ENCODE measurements around the gene IRF2BPL. TPM values are rescaled to one million over a fixed set of nuclear protein-coding genes. Genes with fewer than 3 reads are reported as not detected.

IRF2BPL gene
- total RNA-seq, 1 experiment from 2014 or later = 31.9 TPM

- no peak for DNase-seq (ENCODE audit: low spot score)
These were observed 16.2 kb downstream of the IRF2BPL start for GRCh38 chr14:77012193-77012765.

- DNase-seq (ENCODE audit: low spot score) = no peak
These were observed 17.3 kb downstream of the IRF2BPL start for GRCh38 chr14:77011245-77011644.

GRCh38 chr14:77009014-77009413 is 19.5 kb downstream of the IRF2BPL start:
- no peak for DNase-seq (ENCODE audit: low spot score)

- no peak for DNase-seq (ENCODE audit: low spot score)
These were observed 20.0 kb downstream of the IRF2BPL start for GRCh38 chr14:77008541-77008940.

- peak; percentile 88 for DNase-seq (ENCODE audit: low spot score)
These were observed 20.5 kb downstream of the IRF2BPL start for GRCh38 chr14:77007975-77008421.

GRCh38 chr14:77007183-77007974 is 21.1 kb downstream of the IRF2BPL start:
- DNase-seq (ENCODE audit: low spot score) = peak; percentile 51

GRCh38 chr14:77006132-77006531 is 22.4 kb downstream of the IRF2BPL start:
- no peak for DNase-seq (ENCODE audit: low spot score)

GRCh38 chr14:77005559-77005958 is 22.9 kb downstream of the IRF2BPL start:
- DNase-seq (ENCODE audit: low spot score) = no peak

- DNase-seq (ENCODE audit: low spot score) = no peak
These were observed 23.6 kb downstream of the IRF2BPL start for GRCh38 chr14:77004711-77005460.

GRCh38 chr14:77003960-77004710 is 24.4 kb downstream of the IRF2BPL start:
- DNase-seq (ENCODE audit: low spot score) = peak; percentile 51

- no peak for DNase-seq (ENCODE audit: low spot score)
These were observed 25.6 kb downstream of the IRF2BPL start for GRCh38 chr14:77002889-77003288.

- DNase-seq (ENCODE audit: low spot score) = no peak
These were observed 26.2 kb downstream of the IRF2BPL start for GRCh38 chr14:77002335-77002734.

- DNase-seq (ENCODE audit: low spot score) = peak; percentile 48
These were observed 27.9 kb downstream of the IRF2BPL start for GRCh38 chr14:77000340-77001270.

GRCh38 chr14:76998910-76999309 is 29.6 kb downstream of the IRF2BPL start:
- DNase-seq (ENCODE audit: low spot score) = peak; percentile 54

- DNase-seq (ENCODE audit: low spot score) = no peak
These were observed 31.1 kb downstream of the IRF2BPL start for GRCh38 chr14:76997257-76997970.

- no peak for DNase-seq (ENCODE audit: low spot score)
These were observed 31.9 kb downstream of the IRF2BPL start for GRCh38 chr14:76996563-76997146.

- DNase-seq (ENCODE audit: low spot score) = no peak
These were observed 33.1 kb downstream of the IRF2BPL start for GRCh38 chr14:76995279-76996035.

GRCh38 chr14:76993752-76994151 is 34.8 kb downstream of the IRF2BPL start:
- no peak for DNase-seq (ENCODE audit: low spot score)

- no peak for DNase-seq (ENCODE audit: low spot score)
These were observed 38.4 kb downstream of the IRF2BPL start for GRCh38 chr14:76990084-76990483.

All from HT-29 (cell line).